ENCODE data around the gene LOXL4.
A peak's percentile ranks its signal among the peaks of the same experiment; 100 is the strongest.

LOXL4 gene

GRCh38 chr10:98307916-98308541 lies 40.0 kb upstream of the LOXL4 start:
- Histone ChIP-seq H4K5ac (ENCODE audit: low read length) (no peak overlapping the region), H3K23ac (ENCODE audit: low read length) (no peak overlapping the region), H3K4me2 (ENCODE audit: low read length) (no peak overlapping the region), H3K27me3 (ENCODE audit: insufficient read depth, low read length, poor library complexity) (no peaks in the 10 kb centered on the region), H3K4me1 (ENCODE audit: control insufficient read depth, low read depth, low read length) (peaks cover 5% of the 10 kb centered on the region), H3K36me3 (ENCODE audit: control insufficient read depth, insufficient read depth, low read length) (no peaks in the 10 kb centered on the region), H3K18ac (ENCODE audit: low read length) (no peak overlapping the region), H3K79me1 (ENCODE audit: low read length) (no peaks in the 10 kb centered on the region), H3K4me3 (ENCODE audit: low read length) (no peak overlapping the region), H2BK5ac (ENCODE audit: low read length) (no peak overlapping the region), H2BK15ac (replicated peaks; ENCODE audit: low read depth) (no peak overlapping the region), H3K79me2 (ENCODE audit: control insufficient read depth, insufficient read depth, low read length) (no peaks in the 10 kb centered on the region), H3K9ac (ENCODE audit: low read length) (no peak overlapping the region), H2AK5ac (ENCODE audit: low read length) (no peak overlapping the region), H4K8ac (ENCODE audit: low read depth, low read length) (no peak overlapping the region), H3K27ac (ENCODE audit: low read depth, low read length) (no peak overlapping the region), H3K56ac (ENCODE audit: low read length) (no peak overlapping the region), H3K4ac (ENCODE audit: low read depth, low read length) (no peak overlapping the region), H2BK120ac (ENCODE audit: low read depth, low read length) (no peak overlapping the region)
- DNase-seq: no peak
- no CpG with 5 or more reads among the region's 11 CpGs for WGBS (ENCODE audit: extremely low coverage, insufficient coverage, low lambda C conversion rate)

GRCh38 chr10:98306501-98306900 lies 38.5 kb upstream of the LOXL4 start:
- WGBS (ENCODE audit: extremely low coverage, insufficient coverage, low lambda C conversion rate): no CpG with 5 or more reads among the region's 4 CpGs
- no peak overlapping the region for H4K8ac ChIP-seq (ENCODE audit: low read depth, low read length)
- no peak overlapping the region for H3K18ac ChIP-seq (ENCODE audit: low read length)

GRCh38 chr10:98303569-98303968 lies 35.6 kb upstream of the LOXL4 start:
- no peak overlapping the region for H3K27ac ChIP-seq (ENCODE audit: low read depth, low read length)
- no peaks in the 10 kb centered on the region for H3K79me2 ChIP-seq (ENCODE audit: control insufficient read depth, insufficient read depth, low read length)
- H2AK5ac ChIP-seq (ENCODE audit: low read length): no peak overlapping the region
- H3K4ac ChIP-seq (ENCODE audit: low read depth, low read length): no peak overlapping the region
- DNase-seq: peak; percentile 21
- H4K5ac ChIP-seq (ENCODE audit: low read length): no peak overlapping the region
- no peak overlapping the region for H3K9ac ChIP-seq (ENCODE audit: low read length)
- no peaks in the 10 kb centered on the region for H3K27me3 ChIP-seq (ENCODE audit: insufficient read depth, low read length, poor library complexity)
- no peak overlapping the region for H3K56ac ChIP-seq (ENCODE audit: low read length)
- no peak overlapping the region for H3K23ac ChIP-seq (ENCODE audit: low read length)
- H2BK5ac ChIP-seq (ENCODE audit: low read length): no peak overlapping the region
- no peak overlapping the region for H3K18ac ChIP-seq (ENCODE audit: low read length)
- no peak overlapping the region for H3K4me3 ChIP-seq (ENCODE audit: low read length)
- H4K8ac ChIP-seq (ENCODE audit: low read depth, low read length): no peak overlapping the region
- no peaks in the 10 kb centered on the region for H3K36me3 ChIP-seq (ENCODE audit: control insufficient read depth, insufficient read depth, low read length)
- no peak overlapping the region for H3K4me2 ChIP-seq (ENCODE audit: low read length)
- no peak overlapping the region for H2BK15ac ChIP-seq (replicated peaks; ENCODE audit: low read depth)
- H3K79me1 ChIP-seq (ENCODE audit: low read length): no peaks in the 10 kb centered on the region
- no peak overlapping the region for H2BK120ac ChIP-seq (ENCODE audit: low read depth, low read length)
- peaks cover 4% of the 10 kb centered on the region for H3K4me1 ChIP-seq (ENCODE audit: control insufficient read depth, low read depth, low read length)

More at GRCh38 chr10:98306501-98306900, 38.5 kb upstream of the LOXL4 start:
- H3K4me3 ChIP-seq (ENCODE audit: low read length): no peak overlapping the region
- no peaks in the 10 kb centered on the region for H3K79me1 ChIP-seq (ENCODE audit: low read length)
- no peaks in the 10 kb centered on the region for H3K36me3 ChIP-seq (ENCODE audit: control insufficient read depth, insufficient read depth, low read length)
- no peaks in the 10 kb centered on the region for H3K27me3 ChIP-seq (ENCODE audit: insufficient read depth, low read length, poor library complexity)
- H2AK5ac ChIP-seq (ENCODE audit: low read length): no peak overlapping the region
- H4K5ac ChIP-seq (ENCODE audit: low read length): no peak overlapping the region
- H2BK15ac ChIP-seq (replicated peaks; ENCODE audit: low read depth): no peak overlapping the region
- H3K4me1 ChIP-seq (ENCODE audit: control insufficient read depth, low read depth, low read length): peaks cover 6% of the 10 kb centered on the region
- no peak overlapping the region for H3K56ac ChIP-seq (ENCODE audit: low read length)
- no peak for DNase-seq
- no peak overlapping the region for H3K4me2 ChIP-seq (ENCODE audit: low read length)
- H3K4ac ChIP-seq (ENCODE audit: low read depth, low read length): no peak overlapping the region
- H3K79me2 ChIP-seq (ENCODE audit: control insufficient read depth, insufficient read depth, low read length): no peaks in the 10 kb centered on the region
- no peak overlapping the region for H3K23ac ChIP-seq (ENCODE audit: low read length)
- no peak overlapping the region for H2BK120ac ChIP-seq (ENCODE audit: low read depth, low read length)
- no peak overlapping the region for H3K27ac ChIP-seq (ENCODE audit: low read depth, low read length)
- H2BK5ac ChIP-seq (ENCODE audit: low read length): no peak overlapping the region
- H3K9ac ChIP-seq (ENCODE audit: low read length): no peak overlapping the region

GRCh38 chr10:98302741-98303365 lies 34.9 kb upstream of the LOXL4 start:
- Histone ChIP-seq H3K4me3 (ENCODE audit: low read length) (no peak overlapping the region), H3K56ac (ENCODE audit: low read length) (peak overlapping the region; percentile 54), H2BK120ac (ENCODE audit: low read depth, low read length) (no peak overlapping the region), H3K79me1 (ENCODE audit: low read length) (no peaks in the 10 kb centered on the region), H4K5ac (ENCODE audit: low read length) (no peak overlapping the region), H3K79me2 (ENCODE audit: control insufficient read depth, insufficient read depth, low read length) (no peaks in the 10 kb centered on the region), H3K4me2 (ENCODE audit: low read length) (no peak overlapping the region), H3K27me3 (ENCODE audit: insufficient read depth, low read length, poor library complexity) (no peaks in the 10 kb centered on the region), H3K18ac (ENCODE audit: low read length) (no peak overlapping the region), H3K23ac (ENCODE audit: low read length) (no peak overlapping the region), H3K4ac (ENCODE audit: low read depth, low read length) (no peak overlapping the region), H2BK5ac (ENCODE audit: low read length) (no peak overlapping the region), H3K36me3 (ENCODE audit: control insufficient read depth, insufficient read depth, low read length) (no peaks in the 10 kb centered on the region), H3K9ac (ENCODE audit: low read length) (no peak overlapping the region), H2BK15ac (replicated peaks; ENCODE audit: low read depth) (no peak overlapping the region), H4K8ac (ENCODE audit: low read depth, low read length) (no peak overlapping the region), H2AK5ac (ENCODE audit: low read length) (no peak overlapping the region), H3K27ac (ENCODE audit: low read depth, low read length) (peak overlapping the region; percentile 25), H3K4me1 (ENCODE audit: control insufficient read depth, low read depth, low read length) (peaks cover 4% of the 10 kb centered on the region)
- peak; percentile 85 for DNase-seq
- no CpG with 5 or more reads among the region's 4 CpGs for WGBS (ENCODE audit: extremely low coverage, insufficient coverage, low lambda C conversion rate)

GRCh38 chr10:98301664-98302319 lies 33.8 kb upstream of the LOXL4 start:
- Histone ChIP-seq H2BK15ac (replicated peaks; ENCODE audit: low read depth) (no peak overlapping the region), H3K4me2 (ENCODE audit: low read length) (no peak overlapping the region), H4K5ac (ENCODE audit: low read length) (no peak overlapping the region), H3K4me3 (ENCODE audit: low read length) (no peak overlapping the region), H3K36me3 (ENCODE audit: control insufficient read depth, insufficient read depth, low read length) (no peaks in the 10 kb centered on the region), H4K8ac (ENCODE audit: low read depth, low read length) (no peak overlapping the region), H3K9ac (ENCODE audit: low read length) (no peak overlapping the region), H3K79me2 (ENCODE audit: control insufficient read depth, insufficient read depth, low read length) (no peaks in the 10 kb centered on the region), H3K4ac (ENCODE audit: low read depth, low read length) (no peak overlapping the region), H3K79me1 (ENCODE audit: low read length) (no peaks in the 10 kb centered on the region), H2BK5ac (ENCODE audit: low read length) (no peak overlapping the region), H3K4me1 (ENCODE audit: control insufficient read depth, low read depth, low read length) (peaks cover 4% of the 10 kb centered on the region), H3K27ac (ENCODE audit: low read depth, low read length) (no peak overlapping the region), H3K18ac (ENCODE audit: low read length) (no peak overlapping the region), H3K56ac (ENCODE audit: low read length) (no peak overlapping the region), H3K27me3 (ENCODE audit: insufficient read depth, low read length, poor library complexity) (no peaks in the 10 kb centered on the region), H3K23ac (ENCODE audit: low read length) (no peak overlapping the region), H2BK120ac (ENCODE audit: low read depth, low read length) (no peak overlapping the region), H2AK5ac (ENCODE audit: low read length) (no peak overlapping the region)
- DNase-seq: no peak
- no CpG with 5 or more reads among the region's 9 CpGs for WGBS (ENCODE audit: extremely low coverage, insufficient coverage, low lambda C conversion rate)

All from mesendoderm (in vitro differentiated cells).